ENCODE measurements around the gene JAZF1. TPM values are rescaled to one million over a fixed set of nuclear protein-coding genes. Genes with fewer than 3 reads are reported as not detected.

The JAZF1 gene
- polyA plus RNA-seq, 5 donors = 13.9 to 15.7 (median 15.2) TPM

GRCh38 chr7:28013441-28013840, 167.2 kb downstream of the JAZF1 start:
- no peak for DNase-seq

- no peak for DNase-seq
Measured at GRCh38 chr7:28013019-28013418, 167.6 kb downstream of the JAZF1 start.

GRCh38 chr7:28008911-28009310, 171.7 kb downstream of the JAZF1 start:
- no peak for DNase-seq

- no peak for DNase-seq
Measured at GRCh38 chr7:28008171-28008570, 172.4 kb downstream of the JAZF1 start.

- DNase-seq = no peak
Measured at GRCh38 chr7:28006491-28006890, 174.1 kb downstream of the JAZF1 start.

- no peak for DNase-seq
Measured at GRCh38 chr7:28005847-28006231, 174.8 kb downstream of the JAZF1 start.

GRCh38 chr7:28005075-28005846, 175.3 kb downstream of the JAZF1 start:
- DNase-seq = no peak

- DNase-seq = no peak
Measured at GRCh38 chr7:28003408-28003807, 177.2 kb downstream of the JAZF1 start.

- no peak for DNase-seq
Measured at GRCh38 chr7:28002638-28003037, 178.0 kb downstream of the JAZF1 start.

- DNase-seq = no peak
Measured at GRCh38 chr7:28001896-28002295, 178.7 kb downstream of the JAZF1 start.

- no peak for DNase-seq
Measured at GRCh38 chr7:27999829-28000228, 180.8 kb downstream of the JAZF1 start.

GRCh38 chr7:27998382-27998781, 182.2 kb downstream of the JAZF1 start:
- DNase-seq = no peak

GRCh38 chr7:27997188-27997707, 183.3 kb downstream of the JAZF1 start:
- DNase-seq = no peak

- no peak for DNase-seq
Measured at GRCh38 chr7:27996141-27996540, 184.5 kb downstream of the JAZF1 start.

- no peak for DNase-seq
Measured at GRCh38 chr7:27995228-27995627, 185.4 kb downstream of the JAZF1 start.

GRCh38 chr7:27994639-27995038, 186.0 kb downstream of the JAZF1 start:
- no peak for DNase-seq

- no peak for DNase-seq
Measured at GRCh38 chr7:27992755-27993493, 187.7 kb downstream of the JAZF1 start.

- no peak for DNase-seq
Measured at GRCh38 chr7:27992097-27992496, 188.5 kb downstream of the JAZF1 start.

GRCh38 chr7:27991006-27991528, 189.5 kb downstream of the JAZF1 start:
- DNase-seq = no peak

GRCh38 chr7:27976531-27976930, 204.1 kb downstream of the JAZF1 start:
- DNase-seq = no peak

GRCh38 chr7:27973625-27974024, 207.0 kb downstream of the JAZF1 start:
- no peak for DNase-seq

GRCh38 chr7:27972276-27972675, 208.3 kb downstream of the JAZF1 start:
- no peak for DNase-seq

All from right lung (tissue), 5 donors.